GM12864 (cell line): ENCODE data around the gene LAPTM4A.
"Not testable (repeated sequence)": the region's sequence is repeated elsewhere in the genome, so short reads cannot be mapped to it uniquely, and the experiment has no call there.

ENCODE experiments used
- DNase-seq: peaks from one replicate; pipeline ENCODE4 v3.0.0-alpha.2; 2011; ENCODE audit warnings: low read depth
- H3K4me3 ChIP-seq: 2 replicates; pipeline ENCODE4 v1.5.1; 2011; ENCODE audit warnings: mild to moderate bottlenecking, low read depth, low read length, control low read depth
- CTCF ChIP-seq: IDR thresholded peaks from 2 replicates; pipeline ENCODE4 v1.5.1; 2011; ENCODE audit warnings: low read depth, mild to moderate bottlenecking, moderate library complexity, low read length, control low read depth, inconsistent platforms; ENCODE audit errors: missing control alignments

The LAPTM4A gene

GRCh38 chr2:20050646-20051531 is 539 bp downstream of the LAPTM4A start:
- TF ChIP-seq CTCF = no peak
- no peak for DNase-seq
- H3K4me3 ChIP-seq = peak overlapping the region; percentile 95

- H3K4me3 ChIP-seq = peak overlapping the region; percentile 95
- no peak for TF ChIP-seq CTCF
- peak; percentile 37 for DNase-seq
Measured at GRCh38 chr2:20050104-20050645, 1.3 kb downstream of the LAPTM4A start.

- no peak for TF ChIP-seq CTCF
Measured at GRCh38 chr2:20049637-20050036, 1.8 kb downstream of the LAPTM4A start.

GRCh38 chr2:20048488-20049448 is 2.7 kb downstream of the LAPTM4A start:
- no peak for TF ChIP-seq CTCF
- DNase-seq = no peak

More at GRCh38 chr2:20049637-20050036, 1.8 kb downstream of the LAPTM4A start:
- H3K4me3 ChIP-seq = peak overlapping the region; percentile 95
- DNase-seq = no peak

GRCh38 chr2:20045712-20046292 is 5.6 kb downstream of the LAPTM4A start:
- not testable (repeated sequence) for DNase-seq, H3K4me3 ChIP-seq

More at GRCh38 chr2:20048488-20049448, 2.7 kb downstream of the LAPTM4A start:
- peak overlapping the region; percentile 95; the same call in 1 of the 2 replicates for H3K4me3 ChIP-seq

GRCh38 chr2:20044778-20045177 is 6.7 kb downstream of the LAPTM4A start:
- no peak for DNase-seq
- no peak for TF ChIP-seq CTCF

More at GRCh38 chr2:20044778-20045177, 6.7 kb downstream of the LAPTM4A start:
- no peak overlapping the region for H3K4me3 ChIP-seq
